ENCODE measurements around the gene PRKAG2.

Gene PRKAG2

DNA sequence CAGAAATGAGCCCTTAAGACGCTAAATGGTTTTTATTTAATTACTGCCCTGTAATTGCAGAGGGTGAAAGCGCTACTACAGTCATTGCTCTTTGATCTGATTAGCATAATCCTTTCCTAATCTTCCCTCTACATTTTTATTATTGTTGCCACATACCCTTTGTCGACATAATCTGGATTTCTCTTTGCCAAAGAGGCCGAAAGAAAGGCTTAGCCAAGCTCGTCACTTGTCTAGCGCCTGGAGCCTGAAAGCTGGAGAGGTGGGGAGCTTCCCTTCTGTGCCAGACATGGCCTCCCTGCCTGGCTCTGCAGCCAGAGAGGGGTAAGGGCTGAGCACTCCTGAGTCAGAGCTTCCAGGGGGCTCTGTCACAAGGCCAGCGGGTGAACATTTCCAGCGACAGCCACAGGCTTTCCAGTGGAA, 145.9 kb downstream of the PRKAG2 start:
- TF ChIP-seq, protein P1, sequence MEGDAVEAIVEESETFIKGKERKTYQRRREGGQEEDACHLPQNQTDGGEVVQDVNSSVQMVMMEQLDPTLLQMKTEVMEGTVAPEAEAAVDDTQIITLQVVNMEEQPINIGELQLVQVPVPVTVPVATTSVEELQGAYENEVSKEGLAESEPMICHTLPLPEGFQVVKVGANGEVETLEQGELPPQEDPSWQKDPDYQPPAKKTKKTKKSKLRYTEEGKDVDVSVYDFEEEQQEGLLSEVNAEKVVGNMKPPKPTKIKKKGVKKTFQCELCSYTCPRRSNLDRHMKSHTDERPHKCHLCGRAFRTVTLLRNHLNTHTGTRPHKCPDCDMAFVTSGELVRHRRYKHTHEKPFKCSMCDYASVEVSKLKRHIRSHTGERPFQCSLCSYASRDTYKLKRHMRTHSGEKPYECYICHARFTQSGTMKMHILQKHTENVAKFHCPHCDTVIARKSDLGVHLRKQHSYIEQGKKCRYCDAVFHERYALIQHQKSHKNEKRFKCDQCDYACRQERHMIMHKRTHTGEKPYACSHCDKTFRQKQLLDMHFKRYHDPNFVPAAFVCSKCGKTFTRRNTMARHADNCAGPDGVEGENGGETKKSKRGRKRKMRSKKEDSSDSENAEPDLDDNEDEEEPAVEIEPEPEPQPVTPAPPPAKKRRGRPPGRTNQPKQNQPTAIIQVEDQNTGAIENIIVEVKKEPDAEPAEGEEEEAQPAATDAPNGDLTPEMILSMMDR (IDR thresholded peaks at IDR 0.05; ENCODE audit: insufficient read depth, low read depth, low read length, missing control alignments), result no peak
- DNase-seq (ENCODE audit: low read depth), result no peak
- H3K4me3 ChIP-seq (ENCODE audit: low read depth, low read length), result no peak overlapping the region

DNA sequence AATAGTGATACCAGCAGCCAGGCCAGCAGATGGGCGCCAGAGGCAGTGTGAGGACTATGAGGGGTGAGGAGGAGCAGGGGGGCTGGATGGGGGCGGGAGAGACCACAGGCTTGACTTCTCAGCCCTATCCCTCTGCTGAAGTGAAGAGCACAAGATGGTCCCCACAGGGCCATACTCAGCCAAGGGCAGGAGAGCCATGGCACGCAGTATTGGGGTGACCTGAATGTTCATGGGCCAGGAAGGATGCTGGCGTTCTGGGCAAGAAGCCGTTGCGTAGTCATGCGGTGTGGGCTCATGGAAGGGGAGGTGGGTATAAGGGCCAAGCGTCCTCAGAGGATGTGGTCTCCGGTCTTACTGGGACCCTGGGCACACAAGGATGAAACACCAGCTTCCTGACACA, 146.3 kb downstream of the PRKAG2 start:
- TF ChIP-seq, protein P1 (IDR thresholded peaks at IDR 0.05; ENCODE audit: insufficient read depth, low read depth, low read length, missing control alignments), result no peak
- no peak overlapping the region for H3K4me3 ChIP-seq (ENCODE audit: low read depth, low read length)
- DNase-seq (ENCODE audit: low read depth), result no peak

DNA sequence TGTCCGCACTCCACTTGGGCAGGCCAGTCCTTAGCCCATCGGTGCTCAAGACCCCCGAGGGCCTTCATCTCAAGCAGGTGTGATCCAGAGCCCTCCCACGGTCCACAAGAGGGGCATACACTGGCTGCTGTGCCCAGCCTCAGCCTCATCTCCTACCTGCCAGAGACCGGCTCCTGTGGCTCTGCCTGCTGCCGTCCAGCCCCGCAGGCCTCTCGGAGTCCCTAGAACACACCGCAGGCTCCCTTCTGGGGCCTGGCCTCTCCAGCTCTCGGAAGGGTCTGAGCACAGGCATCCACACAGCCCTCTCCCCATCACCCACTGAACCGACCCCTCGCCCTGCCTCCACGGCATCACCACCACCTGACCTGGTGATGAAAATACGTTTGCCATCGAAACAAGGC, 147.4 kb downstream of the PRKAG2 start:
- no peak overlapping the region for H3K4me3 ChIP-seq (ENCODE audit: low read depth, low read length)
- TF ChIP-seq, protein P1 (IDR thresholded peaks at IDR 0.05; ENCODE audit: insufficient read depth, low read depth, low read length, missing control alignments), result no peak
- DNase-seq (ENCODE audit: low read depth), result no peak

DNA sequence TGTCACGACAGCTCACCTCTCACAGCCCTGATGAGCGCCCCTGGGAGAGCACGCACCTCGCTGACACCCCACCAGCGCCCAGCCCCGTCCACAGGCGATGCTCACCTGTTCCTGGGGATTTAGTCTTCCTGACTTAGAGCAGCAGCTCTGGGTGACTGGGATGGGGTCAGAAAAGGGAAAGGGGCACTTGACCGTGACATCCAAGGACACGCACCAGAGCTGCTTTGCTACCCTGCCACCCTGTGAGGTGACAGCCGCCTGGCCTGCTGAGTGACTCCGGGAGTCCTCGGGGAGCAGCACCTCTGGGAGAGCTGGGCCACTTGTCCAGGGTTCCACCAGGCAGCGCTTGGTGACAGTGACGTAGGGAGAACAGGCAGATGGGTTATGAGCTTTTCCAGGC, 148.2 kb downstream of the PRKAG2 start:
- TF ChIP-seq, protein P1 (IDR thresholded peaks at IDR 0.05; ENCODE audit: insufficient read depth, low read depth, low read length, missing control alignments), result no peak
- no peak for DNase-seq (ENCODE audit: low read depth)
- no peak overlapping the region for H3K4me3 ChIP-seq (ENCODE audit: low read depth, low read length)

DNA sequence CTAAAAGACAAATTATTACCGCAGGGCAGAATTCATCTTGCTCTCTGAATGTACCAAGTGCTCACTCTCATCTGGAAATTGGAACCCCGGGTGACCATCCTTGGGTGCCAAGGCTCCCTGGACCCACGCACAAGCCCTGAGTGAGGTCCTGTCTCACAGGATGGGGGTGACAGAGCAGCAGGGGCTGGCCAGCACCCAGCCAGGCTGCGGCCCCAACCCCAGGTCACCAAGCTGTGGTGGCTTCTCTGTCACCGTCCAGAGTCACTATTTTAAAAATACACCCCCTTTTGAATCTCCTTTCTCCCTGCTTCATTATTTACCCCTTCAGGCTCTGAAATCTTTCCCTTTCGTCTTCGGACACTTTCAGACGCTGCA, 148.6 kb downstream of the PRKAG2 start:
- no peak overlapping the region for H3K4me3 ChIP-seq (ENCODE audit: low read depth, low read length)
- no peak for DNase-seq (ENCODE audit: low read depth)
- TF ChIP-seq, protein P1 (IDR thresholded peaks at IDR 0.05; ENCODE audit: insufficient read depth, low read depth, low read length, missing control alignments), result no peak

DNA sequence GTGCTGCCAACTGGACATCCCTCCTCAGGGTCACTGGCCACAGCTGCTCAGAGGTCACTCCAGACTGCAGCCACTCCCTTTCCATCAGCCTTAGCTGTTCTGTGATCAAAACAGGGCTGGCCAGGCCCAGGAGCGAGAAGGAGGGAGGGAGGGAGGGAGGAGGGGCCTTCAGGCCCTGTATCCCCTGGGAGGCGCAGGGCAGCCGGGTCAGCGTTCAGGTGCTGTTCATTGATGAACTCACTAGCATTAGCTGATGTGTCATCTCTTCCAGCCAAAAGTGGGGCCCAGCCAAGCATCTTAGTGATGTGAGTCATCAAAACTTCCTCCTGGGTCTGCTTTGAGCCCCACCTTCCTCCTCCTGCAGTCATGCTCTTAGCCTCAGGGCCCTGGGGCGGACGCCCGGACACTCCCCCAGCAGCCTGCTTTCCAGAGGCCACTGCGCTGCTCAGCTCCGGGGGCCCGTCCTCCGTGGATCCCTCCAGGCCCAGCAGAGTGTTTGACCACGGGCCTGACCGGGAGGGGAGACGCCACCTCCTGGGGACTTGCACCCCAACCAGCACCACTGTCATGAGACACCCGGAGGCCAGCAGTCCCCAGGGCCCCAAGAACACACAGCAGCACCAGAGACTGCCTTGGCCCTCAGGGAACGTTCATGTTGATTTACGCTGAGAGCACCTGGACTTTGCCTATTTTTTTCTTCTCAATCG, 149.2 kb downstream of the PRKAG2 start:
- H3K4me3 ChIP-seq (ENCODE audit: low read depth, low read length), result no peak overlapping the region
- peak; percentile 44 for DNase-seq (ENCODE audit: low read depth)
- TF ChIP-seq, protein P1 (IDR thresholded peaks at IDR 0.05; ENCODE audit: insufficient read depth, low read depth, low read length, missing control alignments), result no peak
